GM13977 (cell line): ENCODE results near the gene FKBP3.

Experiments
- DNase-seq: peaks from one replicate; pipeline ENCODE4 v3.0.0; 2012; ENCODE audit warnings: low spot score
- CTCF ChIP-seq: IDR thresholded peaks from 2 replicates; pipeline ENCODE4 v1.5.1; 2012; ENCODE audit warnings: mild to moderate bottlenecking, control low read depth; ENCODE audit not compliant: insufficient read depth; ENCODE audit errors: extremely low read depth, missing control alignments
- in situ Hi-C: fragments of 300-500 bp; cut with MboI; formaldehyde crosslinking; loops from one replicate; pipeline ENCODE4 v1.12.0; 2022; ENCODE audit warnings: low sequenced_read_pairs, low pct_unique_long_range_greater_than_20kb, mixed read lengths, inconsistent platforms; ENCODE audit not compliant: unreplicated experiment

FKBP3 gene

DNA sequence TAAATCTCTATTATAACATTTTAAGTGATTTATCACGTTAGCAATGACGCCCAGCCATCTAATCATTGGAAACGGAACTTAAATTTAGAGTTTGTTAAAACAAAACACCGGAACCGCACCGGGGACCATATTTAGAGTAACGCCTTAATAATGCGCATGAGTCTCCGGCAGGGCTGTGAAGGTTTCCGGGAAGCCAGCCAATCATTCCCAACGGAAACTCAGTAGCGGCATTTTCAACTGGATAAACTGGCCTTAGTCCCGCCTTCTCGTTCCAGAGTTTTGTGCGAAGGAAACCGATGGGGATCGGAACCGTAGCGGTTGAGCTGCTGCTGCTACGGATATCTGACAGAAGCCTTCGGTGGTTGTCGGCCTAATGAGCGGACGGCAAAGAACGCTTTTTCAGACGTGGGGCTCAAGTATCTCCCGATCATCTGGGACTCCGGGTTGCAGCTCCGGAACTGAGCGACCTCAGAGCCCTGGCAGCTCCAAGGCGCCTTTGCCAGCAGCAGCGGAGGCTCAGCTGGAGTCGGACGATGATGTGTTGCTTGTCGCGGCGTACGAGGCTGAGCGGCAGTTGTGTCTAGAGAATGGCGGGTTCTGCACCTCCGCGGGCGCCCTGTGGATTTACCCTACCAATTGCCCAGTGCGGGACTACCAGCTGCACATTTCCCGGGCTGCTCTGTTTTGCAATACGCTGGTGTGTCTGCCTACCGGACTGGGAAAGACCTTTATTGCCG is 1.5 kb upstream of the FKBP3 start, which contains the start of gene FANCM:
TSS of gene FANCM (plus strand) at position 272 of the 737 bp plus-strand sequence. CDS start at position 374, 102 bp downstream.
- in situ Hi-C loops: no loop called here

GRCh38 chr14:45135156-45135555 is 875 bp upstream of the FKBP3 start:
- no peak for TF ChIP-seq CTCF
- in situ Hi-C loops: no loop called here
- no peak for DNase-seq

More for the DNA sequence above, 1.5 kb upstream of the FKBP3 start, which contains the start of gene FANCM:
- DNase-seq: peak; percentile 86
- no peak for TF ChIP-seq CTCF

- no peak for TF ChIP-seq CTCF
- no peak for DNase-seq
- in situ Hi-C loops: no loop called here
Observed at GRCh38 chr14:45133683-45134050, 614 bp downstream of the FKBP3 start.

DNA sequence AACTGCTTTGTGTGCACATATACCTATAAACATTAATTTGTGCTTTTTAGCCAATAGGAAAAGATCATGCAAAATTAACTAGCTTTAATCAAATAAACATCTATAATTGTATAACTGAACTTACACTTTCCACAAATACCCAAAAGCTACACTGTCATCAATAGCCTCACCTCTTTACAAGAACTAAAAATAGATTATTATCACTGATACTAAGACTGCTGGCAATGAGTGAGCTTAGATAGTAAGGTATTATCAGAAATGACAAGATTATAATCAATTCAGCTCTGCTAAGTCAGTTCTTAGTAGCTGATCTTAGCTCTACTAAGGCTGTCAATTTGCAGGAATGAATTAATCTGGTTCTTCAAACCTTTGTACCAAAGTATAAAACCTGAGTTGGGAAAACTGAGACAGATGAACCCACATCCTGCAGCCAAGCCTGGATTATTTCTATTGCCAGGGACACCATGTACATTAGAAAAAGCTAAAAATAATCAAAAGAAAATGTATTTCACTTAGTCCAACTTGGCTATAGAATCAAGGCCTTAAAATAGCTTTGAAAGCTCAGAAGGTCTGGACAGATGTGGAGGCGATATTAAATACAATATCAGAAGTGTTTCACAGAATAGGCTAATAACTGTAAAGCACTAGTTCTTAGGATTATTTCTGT is 5.2 kb downstream of the FKBP3 start:
- no peak for DNase-seq
- in situ Hi-C loops: no loop called here
- TF ChIP-seq CTCF: no peak

- TF ChIP-seq CTCF: no peak
- in situ Hi-C loops: no loop called here
- DNase-seq: no peak
Observed at GRCh38 chr14:45125754-45126153, 8.5 kb downstream of the FKBP3 start.

DNA sequence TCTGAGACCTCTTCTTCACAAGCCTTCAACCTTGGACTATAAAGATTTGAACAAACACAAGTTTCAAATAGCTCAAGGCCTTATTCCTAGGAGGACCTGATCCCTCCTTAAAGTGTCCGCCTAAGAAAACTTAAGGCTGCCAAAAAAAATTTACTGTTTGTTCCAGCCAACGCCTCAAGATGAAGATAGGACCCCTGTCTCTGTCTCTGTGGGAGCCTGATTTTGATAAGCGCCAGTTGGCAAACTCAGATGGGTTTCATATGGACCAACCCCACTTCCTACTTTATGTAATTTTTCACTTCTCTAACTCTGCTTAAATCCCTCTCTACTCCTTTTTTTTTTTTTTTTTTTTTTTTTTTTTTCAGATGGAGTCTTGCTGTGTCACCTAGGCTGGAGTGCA is 11.0 kb downstream of the FKBP3 start:
- no peak for TF ChIP-seq CTCF
- in situ Hi-C loops: no loop called here
- DNase-seq: no peak
